ENCODE measurements around the gene UGT3A2.

Gene UGT3A2, protein sequence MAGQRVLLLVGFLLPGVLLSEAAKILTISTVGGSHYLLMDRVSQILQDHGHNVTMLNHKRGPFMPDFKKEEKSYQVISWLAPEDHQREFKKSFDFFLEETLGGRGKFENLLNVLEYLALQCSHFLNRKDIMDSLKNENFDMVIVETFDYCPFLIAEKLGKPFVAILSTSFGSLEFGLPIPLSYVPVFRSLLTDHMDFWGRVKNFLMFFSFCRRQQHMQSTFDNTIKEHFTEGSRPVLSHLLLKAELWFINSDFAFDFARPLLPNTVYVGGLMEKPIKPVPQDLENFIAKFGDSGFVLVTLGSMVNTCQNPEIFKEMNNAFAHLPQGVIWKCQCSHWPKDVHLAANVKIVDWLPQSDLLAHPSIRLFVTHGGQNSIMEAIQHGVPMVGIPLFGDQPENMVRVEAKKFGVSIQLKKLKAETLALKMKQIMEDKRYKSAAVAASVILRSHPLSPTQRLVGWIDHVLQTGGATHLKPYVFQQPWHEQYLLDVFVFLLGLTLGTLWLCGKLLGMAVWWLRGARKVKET

DNA sequence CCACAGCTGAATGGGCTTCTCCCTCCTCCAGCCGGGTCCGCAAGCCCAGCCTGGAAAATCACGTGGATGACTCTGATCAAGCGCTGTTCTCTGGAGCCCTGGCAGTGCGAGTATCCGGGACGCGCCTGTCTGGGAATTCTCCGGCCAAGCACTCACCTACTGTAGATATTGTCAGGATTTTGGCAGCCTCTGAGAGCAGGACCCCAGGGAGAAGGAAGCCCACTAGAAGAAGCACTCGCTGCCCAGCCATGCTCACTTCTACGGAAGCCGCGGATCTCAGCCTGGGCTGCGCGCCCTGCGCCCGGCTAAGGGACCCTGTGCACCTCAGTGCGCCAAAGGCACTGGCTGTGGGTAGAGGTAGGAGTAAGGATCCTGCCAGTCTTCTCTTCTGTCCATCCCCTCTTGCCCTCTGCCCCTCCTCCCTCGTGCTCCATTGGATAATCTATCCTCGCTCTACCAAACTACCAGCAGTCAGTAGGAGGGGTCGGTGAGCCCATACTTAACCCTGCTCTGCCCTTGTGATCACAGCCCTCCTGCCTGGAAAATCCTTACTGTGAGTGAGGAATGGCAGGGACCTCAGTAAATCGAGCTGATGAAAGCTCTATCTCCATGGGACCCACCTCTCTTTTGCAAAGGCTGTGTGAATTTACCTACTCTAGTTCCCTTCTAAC, at the start of gene UGT3A2:
TSS of gene UGT3A2 (minus strand) at position 343 of the 671 bp plus-strand sequence. CDS start at position 250, 93 bp downstream.
- DNase-seq: no peak

DNA sequence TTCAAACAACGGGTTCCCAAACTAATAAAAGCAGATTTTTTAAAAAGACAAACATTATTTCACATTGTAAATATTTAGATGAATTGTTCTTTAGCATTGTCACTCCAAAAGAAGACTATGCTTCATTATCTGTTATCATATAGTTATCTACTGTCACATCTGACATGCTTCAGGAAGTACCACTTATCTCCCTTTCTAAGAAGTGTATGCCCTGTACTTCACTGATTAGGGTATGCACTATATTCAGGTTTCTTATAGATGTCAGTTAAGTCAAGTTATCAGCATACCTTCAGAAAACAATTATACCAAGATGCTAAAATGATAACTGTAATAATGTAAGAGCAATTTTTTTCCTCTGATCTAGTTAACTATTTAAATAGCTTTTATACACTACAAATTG, 44.6 kb upstream of the UGT3A2 start:
- DNase-seq: no peak

DNA sequence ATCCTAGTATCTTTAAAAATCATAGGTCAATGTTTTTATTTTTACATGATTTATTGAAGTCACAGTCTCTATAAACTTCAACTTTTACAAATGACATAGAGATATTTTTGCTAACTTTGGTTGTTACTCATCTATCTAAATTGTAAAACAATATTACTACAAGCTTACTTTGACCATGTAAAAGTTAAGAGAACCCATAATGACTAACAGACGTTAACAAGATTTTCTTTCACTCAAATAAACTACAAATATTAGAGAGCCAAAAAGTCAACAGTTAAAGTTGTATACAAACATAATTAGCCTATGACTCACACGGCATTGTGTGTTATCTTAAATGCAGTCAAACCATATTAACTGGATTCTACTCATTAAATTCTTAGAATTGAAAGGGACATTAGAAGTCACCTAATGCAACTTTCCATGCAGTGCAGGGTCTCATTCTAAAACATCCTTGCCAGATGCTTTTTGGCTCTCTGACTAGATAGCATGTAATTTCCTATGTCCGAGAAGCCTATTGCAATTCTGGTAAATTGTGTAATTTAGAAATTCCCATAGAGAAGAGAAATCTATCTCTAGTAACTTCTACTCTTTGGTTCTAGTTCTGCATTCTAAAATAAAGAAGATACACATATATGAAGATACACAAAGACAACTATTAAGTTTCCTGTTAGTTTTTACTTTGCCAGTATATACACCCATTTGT, 42.2 kb upstream of the UGT3A2 start:
- DNase-seq: no peak

DNA sequence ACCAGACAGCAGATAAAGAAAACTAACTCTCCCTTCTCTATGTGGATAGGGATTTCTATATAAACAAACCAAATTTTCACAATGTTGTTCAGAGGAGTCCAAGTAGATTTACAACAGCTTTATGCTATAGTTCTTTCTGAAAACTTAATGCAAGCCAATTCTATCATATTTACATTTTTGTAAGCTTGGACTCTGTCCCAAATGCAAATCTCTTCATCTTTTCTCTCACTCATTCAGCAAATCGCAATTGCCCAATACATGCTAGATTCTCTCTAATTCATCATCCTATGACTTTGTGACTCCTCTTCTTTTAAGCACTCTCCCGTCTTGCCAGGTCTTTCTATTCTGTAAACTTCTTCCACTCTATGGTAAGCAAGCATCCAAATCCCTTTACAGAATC, 39.1 kb upstream of the UGT3A2 start:
- no peak for DNase-seq

DNA sequence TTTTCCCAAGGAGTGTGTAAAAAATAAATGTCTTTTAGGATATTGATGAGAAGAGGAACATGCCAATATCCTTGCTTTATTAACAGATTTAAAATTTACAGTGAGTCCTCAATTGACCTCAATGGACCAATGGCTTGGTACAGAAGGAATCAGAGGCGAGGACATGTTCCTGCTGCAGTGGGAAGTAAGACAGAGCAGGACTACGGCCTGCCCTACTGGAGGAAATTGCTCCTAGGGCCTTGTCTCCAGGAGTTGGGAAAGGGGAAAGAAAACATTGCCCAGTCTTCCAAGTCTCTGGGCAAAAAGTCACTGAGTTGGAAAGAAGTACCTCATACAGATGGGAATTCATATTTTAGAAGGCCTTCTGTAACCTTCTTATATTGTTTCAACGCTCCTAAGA, 33.1 kb upstream of the UGT3A2 start:
- no peak for DNase-seq

DNA sequence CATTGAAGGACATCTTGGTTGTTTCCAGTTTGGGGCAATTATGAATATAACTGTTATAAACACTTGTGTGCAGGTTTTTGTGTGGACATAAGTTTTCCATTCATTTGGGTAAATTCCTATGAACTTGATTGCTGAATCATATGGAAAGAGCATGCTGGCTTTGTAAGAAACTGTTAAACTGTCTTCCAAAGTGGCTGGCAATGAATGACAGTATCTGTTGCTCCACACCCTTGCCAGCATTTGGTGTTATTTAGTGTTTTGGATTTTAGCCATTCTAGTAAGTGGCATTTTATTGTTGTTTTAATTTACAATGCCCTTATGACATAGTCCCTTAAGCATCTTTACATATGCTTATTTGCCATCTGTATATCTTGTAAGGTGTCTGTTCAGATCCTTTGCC, 29.8 kb upstream of the UGT3A2 start:
- DNase-seq: no peak

DNA sequence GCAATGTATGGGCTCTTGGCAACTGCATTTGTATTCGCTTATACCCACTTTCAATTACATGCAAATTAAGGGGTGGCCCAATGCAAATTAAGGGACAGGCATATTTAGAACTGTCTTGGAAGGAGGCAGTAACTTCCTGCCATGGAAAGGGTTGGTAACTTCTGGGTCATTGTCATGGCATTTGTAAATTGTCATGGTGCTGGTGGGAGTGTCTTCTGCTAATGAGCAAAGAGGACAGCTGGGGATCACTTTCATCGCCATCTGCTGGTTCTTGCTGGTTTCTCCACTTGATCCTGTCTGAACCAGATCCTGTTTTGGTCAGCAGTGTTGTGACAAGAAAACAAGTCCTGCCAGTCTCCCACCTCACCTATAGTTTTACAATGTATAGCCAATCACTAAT, 23.3 kb upstream of the UGT3A2 start:
- no peak for DNase-seq

DNA sequence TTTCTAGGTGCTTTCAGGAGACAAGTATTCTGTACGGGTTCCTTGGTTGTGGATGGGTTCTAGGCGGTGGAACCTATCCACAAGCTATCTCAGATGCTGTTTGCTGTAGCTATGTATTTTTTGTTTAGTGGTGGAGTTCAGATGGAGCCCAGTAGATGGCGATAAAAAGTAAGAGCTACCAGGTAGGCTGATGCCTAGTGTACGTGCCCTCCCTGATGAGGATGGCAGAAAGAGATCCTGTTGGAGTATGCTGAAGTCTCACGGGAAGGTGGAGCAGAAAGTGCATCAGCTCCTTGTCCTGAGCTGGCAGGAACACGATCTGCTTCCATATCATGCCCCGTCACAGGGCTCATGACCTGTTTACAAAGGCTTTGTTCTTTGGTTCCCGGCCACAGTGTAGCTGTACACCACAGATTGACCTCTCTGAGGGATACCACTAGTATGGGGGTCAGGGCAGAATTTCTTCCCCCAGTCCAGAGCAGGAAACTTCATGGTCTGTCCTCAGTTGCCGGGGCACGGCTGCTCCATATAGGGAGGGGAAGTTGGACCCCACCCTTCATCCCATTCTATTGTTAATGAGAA, 12.6 kb upstream of the UGT3A2 start:
- DNase-seq: peak; percentile 37

DNA sequence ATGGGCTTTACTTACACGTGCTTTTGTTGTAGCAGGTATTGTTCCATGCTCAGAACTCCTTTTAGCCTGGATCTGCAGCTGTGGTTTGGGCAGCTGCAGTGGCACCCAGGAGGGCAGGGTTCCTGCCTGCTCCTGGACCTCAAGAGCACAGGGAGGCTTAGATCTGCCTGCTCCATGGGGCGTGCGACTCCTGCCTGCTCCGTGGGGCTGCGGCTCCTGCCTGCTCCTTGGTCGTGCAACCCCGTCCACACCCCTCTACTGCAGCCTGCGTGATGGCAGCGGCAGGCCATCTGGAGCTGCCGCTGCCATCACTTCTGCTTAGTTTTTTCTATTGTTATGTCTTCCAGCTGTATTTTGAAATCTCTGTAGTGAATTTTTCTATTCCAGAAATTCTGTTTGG, 11.7 kb upstream of the UGT3A2 start:
- DNase-seq: no peak

DNA sequence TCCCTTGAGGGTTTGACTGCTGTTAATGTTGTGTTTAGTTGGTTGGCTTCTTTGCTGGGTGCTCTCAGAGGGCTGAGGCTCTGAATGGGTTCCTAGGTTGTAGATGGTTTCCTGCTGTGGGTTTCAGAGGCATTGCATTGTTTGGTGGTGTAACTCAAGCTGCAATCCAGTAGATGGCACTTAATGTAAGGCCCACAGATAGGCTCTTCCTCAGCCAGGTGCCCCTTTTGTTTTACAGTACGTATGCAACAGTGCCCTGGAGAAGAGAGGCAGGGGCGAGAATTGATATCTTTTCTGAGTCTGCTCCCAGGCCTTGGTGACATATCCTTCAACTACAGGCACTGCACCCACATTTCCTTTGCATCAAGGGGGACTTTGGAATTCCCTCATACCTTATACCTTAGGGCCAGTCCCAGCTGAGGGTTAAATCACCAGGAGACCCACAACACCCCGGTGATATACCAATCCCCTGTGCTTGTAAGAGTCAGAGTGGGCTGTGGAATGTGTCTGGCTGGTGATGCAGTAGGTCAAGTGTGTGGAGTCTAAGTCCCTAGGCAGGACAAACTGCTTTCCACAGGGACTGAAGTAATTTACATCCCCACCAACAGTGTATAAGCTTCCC, 7.0 kb upstream of the UGT3A2 start:
- DNase-seq: no peak

DNA sequence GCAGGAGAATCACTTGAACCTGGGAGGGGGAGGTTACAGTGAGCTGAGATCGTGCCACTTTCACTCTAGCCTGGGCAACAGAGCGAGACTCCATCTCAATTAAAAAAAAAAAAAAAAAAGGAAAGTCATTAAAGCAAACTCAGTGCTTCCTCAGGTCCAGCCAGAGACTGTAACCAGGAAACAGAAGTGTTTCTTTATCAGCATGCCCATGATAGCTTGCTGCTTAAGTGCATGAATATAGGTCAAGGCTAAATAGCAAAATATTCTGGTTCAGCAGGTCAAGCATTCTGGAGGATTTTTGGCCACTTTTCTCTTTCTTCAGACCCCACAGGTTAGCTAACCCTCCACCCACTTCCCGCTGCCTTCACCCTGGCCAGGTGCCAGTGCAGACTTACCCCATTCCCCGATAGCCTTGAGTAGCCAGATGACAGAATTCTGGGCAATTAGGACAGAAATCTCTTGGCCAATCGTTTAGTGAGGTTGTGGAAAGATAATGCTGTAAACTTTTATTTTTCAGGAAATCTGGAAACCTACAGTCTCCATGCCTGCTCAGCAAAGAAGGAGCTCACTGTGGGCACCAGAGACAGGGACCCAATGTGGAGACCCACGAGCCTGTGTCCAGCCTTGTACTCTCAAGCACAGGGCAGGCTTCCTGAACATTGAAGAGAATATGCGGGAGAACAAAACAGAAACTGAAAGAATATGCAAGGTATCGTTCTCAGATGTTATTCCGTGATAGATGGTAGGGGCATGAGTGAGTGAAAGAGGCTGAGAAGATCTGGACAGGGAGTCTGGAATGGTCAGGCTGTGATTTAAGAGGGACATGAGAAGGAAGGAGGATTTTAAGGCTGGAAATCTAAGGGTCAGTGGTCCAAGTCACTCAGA, 4.2 kb upstream of the UGT3A2 start:
- DNase-seq: no peak

DNA sequence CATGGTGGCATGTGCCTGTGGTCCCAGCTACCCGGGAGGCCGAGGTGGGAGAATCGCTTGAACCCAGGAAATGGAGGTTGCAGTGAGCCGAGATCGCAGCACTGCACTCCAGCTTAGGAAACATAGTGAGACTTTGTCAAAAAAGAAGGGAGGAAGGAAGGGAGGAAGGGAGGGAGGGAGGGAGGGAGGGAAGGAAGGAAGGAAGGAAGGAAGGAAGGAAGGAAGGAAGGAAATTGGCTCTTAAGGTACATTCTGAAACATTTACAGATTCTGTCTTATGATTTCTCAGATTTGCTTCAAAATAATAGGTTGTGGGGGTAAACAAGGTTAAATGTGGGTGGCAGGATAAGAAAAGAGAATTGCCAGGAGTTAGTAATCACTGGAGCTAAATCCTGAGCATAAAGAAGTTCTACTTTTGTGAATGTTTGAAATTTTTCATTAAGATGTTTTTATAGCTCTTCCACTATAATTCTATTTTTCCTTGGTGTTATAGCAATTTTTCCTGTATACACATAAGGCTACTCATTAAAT, 2.1 kb upstream of the UGT3A2 start:
- no peak for DNase-seq

DNA sequence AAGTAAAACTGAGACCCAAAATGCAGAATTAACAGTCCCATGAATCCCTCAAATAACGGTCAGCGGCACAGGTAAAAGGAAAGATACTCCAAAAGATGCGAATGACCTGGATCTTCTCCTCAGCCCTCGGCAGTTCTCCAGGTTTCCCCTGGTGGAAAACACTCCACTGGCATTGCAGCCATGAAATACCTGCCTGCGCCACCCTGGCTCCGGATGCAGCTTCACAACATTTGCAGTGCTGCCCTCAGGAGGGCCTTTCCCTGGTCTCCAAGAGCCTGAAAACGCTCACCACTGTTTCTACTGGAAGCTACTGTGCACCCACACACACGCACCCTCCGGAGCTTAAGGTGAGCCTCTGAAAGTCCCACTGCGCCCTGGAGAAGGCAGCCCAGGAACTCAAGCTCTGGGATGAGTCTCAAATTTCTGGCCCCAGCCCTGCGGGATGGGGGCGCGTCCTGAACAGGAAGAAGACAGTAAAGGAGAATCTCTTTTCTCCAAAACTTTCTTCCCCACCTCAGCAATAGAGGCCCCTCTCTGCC, 612 bp downstream of the UGT3A2 start:
- no peak for DNase-seq

DNA sequence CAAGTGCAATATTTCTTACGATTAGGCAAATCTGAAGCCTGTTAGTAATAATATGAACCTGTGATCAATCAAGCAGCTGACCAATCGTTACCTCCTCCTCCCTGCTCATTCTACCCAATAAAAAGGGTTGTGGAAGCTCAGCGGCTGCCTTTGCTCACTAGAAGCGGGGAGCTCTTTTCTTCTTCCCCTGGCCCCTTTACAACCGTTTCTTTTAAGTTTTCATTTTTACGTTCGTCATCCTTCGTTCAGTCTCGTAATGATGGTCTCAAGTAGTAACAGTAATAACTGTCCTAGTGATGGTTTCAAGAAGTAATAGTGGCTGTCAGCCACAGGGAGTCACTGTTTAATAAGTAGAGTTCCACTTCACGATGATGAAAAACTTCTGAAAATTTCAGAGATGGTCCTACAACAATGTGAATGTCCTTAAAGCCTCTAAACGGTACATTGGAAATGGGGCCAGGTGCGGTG, 6.2 kb downstream of the UGT3A2 start:
- DNase-seq: no peak

DNA sequence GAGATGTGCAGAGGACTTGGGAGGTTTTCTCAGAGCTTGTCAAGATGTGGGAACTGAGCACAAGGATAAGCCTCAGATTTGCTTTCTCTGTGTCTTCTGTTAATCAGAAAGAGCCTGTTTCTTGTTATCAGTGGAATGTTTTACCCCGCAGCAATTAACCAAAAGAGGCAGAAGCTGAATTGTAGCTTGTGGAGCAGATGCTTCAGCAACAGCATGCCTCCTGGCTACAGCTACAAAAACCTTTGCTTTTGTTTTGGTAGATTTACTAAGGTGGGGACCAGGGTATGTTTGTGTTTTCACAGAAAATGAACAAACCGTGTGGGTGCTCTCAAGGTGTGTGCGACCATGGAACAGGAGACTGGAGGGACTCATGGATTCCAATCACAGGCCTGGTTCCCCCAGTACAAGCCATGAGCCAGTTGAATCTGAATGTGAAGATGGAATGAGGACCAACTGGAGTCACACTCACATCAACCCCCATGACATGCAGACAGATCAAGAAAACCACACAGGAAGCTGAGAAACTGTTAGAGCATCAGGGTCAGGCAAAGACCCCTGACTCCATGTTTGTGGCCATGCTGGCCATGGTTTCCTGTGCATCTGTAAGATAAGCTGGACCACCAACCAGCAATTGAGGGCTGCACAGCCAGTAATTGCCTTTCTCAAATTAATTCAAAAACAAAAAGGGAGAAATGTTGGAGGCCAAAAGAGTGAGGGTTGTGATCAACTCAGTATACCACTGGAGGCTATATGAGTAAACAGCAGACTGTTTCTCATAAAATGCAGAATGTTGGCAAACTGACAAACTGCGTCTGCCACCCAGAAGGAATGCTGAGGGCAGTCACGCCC, 6.9 kb downstream of the UGT3A2 start:
- no peak for DNase-seq

DNA sequence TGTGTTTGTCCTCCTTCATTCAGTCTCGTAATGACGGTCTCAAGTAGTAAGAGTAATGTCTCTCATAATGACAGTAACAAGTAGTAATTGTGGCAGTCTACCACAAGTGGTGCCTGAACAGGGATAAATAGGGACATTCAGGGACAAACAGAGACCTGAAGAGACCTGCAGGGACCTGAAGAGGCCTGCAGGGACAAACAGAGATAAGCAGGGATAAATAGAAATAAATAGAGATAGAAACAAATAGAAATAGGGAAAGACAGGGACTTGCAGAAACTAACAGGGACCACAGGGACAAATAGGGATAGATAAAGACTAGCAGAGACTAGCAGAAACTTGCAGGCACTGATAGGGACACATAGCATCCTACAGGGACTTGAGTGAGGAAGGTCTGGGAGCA, 7.9 kb downstream of the UGT3A2 start:
- no peak for DNase-seq

DNA sequence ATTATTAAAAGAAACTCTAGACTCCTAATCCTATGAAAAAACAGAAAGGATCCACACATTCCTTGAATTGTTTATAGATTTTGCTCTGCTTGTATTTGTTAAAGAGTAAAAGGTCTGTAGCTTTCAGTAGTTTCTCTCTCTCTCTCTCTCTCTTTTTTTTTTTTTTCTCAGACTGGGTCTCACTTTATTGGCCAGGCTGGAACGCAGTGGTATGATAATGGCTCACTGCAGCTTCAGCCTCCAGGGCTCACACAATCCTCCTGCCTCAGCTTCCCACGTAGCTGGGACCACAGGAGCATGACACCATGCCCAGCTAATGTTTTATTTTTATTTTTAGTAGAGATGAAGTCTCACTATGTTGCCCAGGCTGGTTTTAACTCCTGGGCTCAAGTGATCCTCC, 9.3 kb downstream of the UGT3A2 start:
- DNase-seq: no peak

DNA sequence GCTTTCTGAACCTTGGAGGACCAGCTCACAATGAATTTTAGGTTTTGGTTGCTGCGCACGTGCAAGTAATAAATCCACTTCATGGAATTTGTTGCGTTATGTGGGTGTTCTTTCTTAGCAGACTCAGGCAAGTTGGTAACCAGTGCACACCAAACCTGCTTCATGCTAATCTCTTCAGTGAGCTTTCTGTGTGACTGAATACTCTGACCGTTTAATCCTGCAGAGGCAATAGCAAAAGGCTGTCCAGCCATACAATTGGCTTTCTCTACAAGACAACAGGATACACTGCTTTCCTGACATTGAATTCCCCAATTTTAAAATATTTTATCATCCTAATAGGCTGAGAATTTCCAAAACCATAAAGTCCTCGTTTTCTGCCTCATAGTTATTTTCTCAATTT, 10.3 kb downstream of the UGT3A2 start:
- no peak for DNase-seq

DNA sequence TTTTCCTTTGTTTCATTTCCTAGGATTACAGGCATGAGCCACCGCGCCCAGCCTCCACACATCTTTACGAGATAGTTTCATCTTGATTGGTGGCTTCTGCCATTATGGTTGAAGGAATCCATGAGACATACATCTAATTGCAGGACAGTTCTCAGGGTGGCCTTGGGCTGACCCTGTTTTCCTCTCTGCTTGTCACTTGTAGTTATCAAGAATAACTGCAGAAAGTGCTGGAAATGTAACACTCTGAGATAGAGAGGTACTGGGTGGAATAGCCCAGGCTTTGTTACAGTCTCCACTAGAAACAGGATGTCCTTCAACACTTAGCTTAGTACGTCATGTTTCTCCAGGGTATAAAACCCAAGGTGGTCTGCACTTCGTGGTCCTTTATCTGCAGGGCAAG, 10.7 kb downstream of the UGT3A2 start:
- no peak for DNase-seq

DNA sequence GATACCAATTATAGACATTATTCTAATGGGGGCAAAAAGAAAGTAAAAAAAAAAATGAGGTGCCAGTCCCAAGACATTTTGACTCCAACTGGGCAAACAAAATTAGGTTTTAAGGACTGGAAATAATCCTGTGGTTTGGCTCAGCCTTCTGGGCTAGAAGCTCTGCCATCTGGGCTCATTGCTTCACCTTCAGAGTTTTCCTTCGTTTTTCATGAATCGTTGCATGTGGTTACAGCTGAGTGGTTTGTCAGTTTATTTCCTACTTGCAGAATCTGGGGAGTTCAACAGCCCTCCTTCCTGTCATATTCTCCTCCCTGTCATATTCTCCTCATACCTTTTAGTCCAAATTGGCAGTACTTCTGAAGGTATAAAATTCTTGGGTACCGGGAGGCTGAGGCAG, 12.0 kb downstream of the UGT3A2 start:
- DNase-seq: no peak
